Activated gamma-delta T cell (primary cell): ENCODE results near the gene CDK8.

Source experiments
- DNase-seq: peaks from one replicate; lab custom pipeline; 2025; lab: John Stamatoyannopoulos, UW

CDK8 gene

DNA sequence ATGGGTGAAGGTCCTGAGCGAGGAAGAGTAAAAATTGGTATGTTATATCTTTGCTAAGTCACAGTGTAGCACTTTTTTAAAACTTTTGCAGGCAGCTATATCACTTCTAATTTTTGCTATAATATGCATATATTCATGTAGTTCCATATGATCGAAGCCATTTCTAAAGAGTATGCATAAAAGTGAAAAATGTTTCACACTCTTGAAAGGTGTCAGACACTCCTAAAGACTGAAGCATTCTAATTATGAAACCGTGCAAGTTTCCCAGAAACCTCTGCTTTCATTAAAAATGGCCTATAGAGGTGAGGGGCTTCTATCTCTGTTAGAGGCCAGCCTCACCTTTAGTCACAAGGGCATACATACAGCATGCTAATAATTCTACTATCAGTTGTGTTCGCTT lies 128.9 kb downstream of the CDK8 start:
- no peak for DNase-seq

DNA sequence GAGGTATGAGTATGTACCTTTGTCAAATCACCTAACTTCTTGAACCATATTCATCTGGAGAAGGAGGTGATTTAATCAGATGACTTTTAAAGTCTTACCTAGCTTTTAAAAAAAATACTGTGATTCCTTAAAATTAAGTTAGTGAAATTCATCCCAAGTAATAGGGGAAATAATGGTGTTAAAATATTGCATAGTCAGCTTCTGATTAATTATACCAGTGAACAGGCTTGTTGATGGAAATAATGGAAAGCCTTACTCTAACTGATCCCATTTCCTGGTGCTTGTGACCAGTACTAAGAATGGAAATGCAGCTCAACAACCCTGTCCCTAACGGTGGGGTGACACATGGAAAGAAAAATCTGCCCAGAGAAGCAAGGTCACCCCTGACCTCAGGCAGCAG lies 130.7 kb downstream of the CDK8 start:
- DNase-seq, result no peak

DNA sequence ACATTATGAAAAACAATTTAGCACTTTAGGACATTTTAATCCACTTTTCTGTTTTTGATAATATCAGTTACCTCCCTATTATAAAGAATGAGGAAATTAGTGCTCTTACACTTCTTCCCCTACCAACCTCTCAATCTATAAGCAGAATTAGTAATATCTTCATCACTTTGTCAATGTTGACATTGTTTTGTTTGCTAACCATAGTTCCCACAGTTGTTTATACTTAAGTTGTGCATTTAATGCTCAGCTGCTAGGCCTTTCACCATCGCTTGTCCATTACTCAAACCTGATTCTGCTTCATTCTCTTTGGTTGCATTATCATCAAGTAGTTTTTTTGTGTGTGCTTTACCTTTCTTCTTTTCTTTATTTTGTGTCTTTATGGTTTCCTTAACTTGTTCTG lies 132.1 kb downstream of the CDK8 start:
- no peak for DNase-seq

DNA sequence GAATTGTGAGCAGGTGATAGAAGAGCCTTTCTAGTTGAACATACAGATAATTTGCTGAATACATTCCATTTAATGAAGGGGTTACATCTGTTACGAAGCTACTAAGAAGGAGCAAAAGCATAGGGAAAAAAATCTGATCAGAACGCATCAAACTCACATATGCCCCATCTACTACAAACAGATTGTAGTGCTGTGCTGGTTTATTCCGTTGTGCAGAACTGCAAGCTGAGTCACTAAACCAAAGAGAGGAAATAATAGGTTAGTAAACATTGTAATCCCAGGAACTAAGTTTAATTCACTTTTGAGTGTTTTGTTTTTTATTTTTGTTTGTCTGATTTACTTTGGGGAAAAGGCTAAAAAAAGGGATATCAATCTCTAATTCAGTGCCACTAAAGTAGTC lies 136.3 kb downstream of the CDK8 start:
- no peak for DNase-seq

DNA sequence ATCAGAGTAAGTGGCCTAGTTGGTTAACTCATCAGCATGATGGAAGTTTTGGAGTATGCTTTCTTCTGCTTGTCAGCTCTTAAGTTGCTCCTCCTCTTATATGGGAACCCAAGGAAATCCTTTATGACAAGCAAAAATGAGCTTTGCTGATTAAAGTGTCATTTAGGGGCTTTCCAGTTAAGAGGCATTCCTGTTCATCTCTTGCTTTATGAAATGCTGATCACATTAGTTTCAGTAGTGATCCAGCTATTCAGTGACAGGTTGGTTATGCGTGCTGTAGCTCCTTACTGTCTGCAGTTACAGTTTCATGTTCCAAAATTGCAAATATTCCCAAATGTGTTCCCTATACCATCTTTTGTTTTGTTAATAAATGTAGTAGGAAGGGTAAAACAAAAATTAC lies 146.6 kb downstream of the CDK8 start:
- no peak for DNase-seq

DNA sequence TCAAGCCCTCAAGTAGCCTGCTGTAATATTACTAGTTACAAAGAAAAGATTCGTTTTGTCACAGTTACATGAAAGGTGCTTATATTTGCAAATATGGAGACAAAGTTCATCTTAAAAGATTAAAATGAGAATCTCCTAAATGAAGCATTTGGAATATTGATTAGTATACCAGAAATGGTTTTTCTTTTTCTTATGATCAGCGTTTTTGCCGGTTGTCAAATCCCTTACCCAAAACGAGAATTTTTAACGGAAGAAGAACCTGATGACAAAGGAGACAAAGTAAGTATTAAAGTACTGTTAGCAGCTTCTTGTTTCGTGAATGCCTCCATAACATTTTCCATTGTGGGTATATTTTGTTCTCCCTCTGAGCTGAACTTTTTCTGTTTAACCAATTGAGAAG lies 147.1 kb downstream of the CDK8 start:
- no peak for DNase-seq

DNA sequence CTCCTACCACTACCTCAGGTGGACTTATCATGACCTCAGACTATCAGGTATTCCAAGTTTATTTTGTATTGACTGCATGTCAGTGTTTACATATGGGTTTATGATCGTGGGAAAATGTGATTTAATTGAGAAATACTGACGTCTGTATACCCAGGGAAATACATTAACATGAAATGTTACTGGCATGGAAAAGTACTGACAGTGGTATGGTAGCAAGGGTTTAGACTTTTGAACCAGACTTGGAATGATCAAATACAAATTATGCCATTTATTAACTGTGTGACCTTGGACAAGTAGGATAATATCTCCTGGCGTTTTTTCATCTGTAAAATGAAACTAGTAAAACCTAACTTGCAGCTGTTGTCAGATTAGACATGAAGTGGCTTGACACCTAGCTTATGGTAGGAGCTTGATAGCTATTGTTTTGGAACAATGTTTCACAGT lies 147.7 kb downstream of the CDK8 start:
- DNase-seq, result no peak

DNA sequence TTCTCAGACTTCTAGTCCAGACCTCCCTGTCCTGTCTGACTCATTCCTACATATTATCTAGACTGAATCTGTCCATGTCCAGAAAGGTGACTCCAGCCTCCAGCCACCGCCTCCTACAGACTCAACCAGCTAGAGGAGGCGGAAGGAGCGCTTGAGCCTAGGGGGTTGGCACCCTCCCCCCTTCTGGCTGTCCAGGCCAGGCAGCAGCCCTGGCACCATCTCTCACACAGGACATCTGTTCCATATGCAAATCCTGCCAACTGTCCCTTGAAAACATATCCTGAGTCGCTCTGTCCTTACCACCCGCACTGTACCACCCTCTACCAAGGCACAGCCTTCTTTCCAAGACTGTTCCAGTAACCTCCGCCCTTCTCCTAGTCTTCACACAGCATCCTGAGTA lies 152.9 kb downstream of the CDK8 start:
- no peak for DNase-seq

DNA sequence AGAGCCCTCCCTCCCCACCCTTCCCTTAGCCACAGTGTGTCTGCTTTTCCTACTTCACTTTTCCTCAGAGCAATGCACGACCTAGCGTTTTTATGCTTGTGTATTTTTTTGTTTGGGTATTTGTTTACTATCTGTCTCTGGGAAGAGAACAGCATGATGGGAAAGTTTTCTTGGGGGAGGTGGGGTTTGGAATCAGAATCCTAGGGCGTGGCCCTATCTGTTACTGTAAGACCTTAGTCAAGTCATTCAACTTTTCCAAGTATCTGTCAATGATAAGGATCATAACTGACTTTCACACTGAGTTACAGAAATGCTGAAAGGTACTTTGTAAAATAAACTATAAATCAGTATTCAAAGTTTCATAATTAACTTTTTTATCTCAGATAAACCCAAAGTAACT lies 157.3 kb downstream of the CDK8 start:
- no peak for DNase-seq

DNA sequence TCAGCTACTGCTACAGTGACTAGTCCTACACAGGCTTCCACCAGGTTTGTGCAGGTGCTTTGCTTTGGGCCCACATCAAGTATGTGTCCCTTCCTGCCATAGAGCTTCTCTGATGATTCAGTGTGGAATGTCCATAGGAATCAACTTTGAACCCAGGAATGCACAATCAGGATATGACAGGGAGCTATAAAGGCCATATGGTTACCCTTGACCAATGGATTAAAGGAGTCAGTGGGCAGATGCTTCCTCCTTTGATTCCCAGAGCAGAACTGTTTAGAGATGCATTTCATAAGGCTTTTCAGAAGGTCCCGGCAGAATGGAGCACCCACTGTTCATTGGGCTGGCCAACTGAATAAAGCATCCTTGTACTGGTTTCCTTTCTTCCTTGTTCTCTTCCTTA lies 158.3 kb downstream of the CDK8 start:
- no peak for DNase-seq

DNA sequence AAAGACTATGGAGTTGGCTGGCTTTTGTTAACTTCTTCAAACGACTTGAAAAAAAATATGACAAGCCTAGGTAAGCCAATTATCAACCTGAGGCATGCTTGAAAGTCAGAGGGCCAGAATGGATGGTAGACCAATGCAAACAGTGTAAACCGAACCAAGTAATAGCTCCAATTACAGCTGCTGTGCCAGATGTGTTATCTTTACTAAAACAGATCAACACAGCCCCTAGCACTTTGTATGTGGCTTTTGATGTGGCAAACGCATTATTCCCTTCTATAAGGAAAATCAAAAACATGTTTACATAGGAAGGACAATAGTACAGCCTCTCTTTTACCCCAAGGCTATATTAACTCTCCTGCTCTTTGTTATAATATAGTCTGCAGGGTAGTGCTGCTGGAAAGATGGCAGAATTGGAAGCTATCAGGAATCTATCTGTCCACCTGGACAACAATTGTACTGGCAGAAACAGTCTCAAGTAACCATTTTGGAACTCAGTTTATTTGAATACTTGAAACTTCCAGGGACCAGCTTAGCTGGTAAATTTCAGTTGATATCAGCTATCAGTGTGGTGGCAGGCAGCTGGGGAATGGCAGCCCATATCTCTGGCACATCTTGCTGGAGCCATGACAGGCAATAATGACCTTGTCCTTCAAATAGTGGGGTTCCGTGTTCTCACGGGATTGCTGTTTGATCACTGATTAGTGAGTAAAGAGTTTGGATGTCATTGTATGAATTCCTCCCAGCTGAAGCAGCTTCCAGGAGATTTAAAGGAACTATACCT lies 159.2 kb downstream of the CDK8 start:
- DNase-seq, result no peak

DNA sequence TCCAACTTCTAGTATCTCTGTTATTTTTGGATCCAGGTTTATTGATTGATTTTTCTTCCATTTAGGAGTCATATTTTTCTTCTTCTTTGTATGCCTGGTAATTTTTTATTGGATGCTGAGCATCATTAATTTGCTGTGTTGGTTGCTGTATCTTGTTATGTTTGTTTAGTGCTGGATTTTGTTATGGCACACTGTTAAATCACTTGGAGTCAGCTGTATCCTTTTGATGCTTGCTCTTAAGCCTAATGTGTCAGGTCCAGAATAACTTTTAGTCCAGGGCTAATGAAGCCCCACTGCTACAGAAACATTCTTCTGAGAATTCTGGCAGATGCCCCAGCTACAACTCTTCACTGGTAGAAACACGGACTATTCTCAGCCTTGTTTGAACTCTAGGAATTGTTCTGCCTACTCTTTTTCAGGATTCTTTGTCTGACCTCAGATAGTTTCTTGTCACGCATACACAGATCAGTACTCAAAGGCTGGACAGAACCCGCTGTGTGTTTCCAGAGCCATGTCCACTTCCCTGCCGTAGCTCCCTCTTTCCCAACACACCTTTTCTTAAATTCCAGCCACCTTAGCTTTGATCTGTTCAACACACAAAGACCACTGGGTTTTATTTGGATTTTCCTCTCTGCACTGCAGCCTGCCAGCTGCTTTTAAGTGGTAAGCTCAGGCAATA lies 166.5 kb downstream of the CDK8 start:
- DNase-seq, result no peak

DNA sequence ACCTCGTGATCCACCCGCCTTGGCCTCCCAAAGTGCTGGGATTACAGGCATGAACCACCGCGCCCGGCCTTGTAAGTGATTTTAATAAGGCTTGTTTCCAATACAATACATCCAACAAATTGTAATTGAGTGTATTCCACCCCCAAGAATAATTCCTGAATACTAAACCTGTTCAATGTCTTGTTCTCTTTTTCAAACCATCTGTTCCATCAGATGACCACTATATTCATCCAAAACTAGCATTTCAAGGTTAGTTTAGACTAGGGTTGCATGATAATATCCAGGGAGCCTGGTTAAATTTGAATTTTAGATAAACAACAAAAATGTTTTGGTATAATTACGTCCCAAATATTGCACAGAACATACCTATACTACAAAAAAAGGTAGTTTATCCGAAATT lies 168.1 kb downstream of the CDK8 start:
- no peak for DNase-seq

DNA sequence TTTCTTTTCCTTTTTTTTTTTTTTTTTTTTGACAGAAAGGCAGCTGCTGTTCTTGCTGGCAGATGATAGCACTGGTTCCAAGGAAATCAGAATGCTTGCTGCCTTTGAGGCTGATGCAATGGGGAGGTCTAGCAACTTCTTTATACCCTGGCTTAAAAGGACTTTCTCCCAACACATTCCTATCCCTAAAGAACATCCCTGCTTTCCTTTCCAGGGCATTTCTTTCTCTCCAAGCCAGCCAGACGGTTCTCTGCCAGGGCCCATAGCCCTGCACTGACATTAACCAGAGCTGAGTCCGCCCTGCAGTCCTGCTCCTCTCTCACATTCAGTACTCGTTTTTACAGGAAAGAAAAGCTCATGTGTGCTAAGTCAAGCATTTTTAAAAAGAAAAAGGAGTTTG lies 169.7 kb downstream of the CDK8 start:
- DNase-seq, result no peak

DNA sequence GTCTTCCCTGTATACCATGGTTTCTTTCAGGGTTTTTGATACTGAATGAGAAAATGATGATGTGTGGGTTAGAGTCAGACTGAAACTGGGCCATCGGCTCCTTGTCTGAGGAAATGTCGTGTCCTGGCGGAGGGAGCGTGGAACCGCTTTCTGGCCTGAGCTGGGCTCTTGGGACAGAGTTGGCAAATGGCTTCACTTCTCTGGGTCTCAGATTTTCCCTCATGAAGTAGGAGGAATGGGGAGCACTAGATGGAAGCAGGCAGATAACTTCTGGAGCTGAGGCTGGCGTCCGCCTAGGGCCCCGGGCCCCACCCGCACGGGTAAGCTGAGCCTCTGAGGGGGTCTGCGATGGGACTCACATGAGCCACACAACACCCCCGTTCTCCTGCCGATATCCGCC lies 170.3 kb downstream of the CDK8 start:
- no peak for DNase-seq

DNA sequence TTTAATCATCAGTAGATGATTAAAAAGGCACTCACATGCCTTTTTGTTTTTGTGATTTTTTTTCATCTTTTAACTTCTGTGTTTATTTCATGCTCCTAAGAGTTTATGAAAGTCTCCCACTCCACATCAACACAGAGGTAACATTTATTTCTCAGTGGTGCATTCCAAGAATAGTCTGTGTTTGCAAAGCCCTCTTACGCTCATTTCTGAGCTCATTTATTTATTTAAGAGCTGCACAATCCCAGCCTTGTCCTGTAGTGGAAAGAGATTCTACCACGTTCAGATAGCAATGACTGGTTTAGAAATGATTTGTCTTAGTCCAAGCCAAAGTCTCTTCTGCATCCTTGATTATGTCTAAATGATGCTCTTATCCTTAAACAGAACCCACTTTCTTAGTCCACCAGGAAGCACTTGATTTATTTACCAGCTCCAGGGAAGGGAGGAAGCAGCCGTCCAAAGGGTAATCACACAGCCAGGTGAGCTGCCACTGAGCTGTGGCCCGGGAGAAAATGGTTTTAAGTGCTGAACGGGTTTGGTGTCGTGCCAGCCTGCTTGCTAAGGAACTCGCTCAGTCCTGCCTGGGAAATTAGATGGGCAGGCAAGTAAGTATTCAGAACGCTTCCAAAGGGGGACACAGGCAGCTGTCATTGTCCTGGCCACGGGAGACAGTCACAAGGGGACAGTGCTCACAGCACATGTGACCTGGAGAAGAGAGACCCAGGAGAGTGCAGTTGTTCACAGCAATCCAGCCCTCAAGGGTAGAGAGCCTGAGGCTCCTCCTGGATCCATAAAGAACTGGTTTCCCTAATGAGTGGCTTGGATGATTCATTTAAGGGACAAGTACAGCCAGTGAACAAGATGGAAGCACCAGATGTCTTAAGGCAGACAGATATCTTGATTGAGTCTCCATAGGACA lies 171.8 kb downstream of the CDK8 start:
- DNase-seq, result no peak

DNA sequence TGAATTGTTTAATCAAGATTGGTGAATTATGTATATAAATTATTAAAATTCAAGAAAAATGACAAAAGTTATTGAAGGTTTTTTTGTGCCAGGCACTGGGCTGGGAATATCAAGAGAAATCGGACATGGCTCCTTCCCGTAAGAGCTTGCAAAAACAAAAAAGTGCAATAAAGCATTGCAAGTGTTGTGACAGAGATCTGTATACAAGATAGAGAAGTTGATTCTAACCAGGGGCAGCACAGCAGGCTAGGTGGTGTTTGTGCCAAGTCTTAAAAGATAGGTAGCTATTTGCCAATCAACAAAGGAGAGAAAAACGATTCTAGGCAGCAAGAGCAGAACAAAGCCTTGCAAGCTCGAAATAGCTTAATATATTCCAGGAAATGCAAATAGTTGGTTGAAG lies 179.8 kb downstream of the CDK8 start:
- DNase-seq, result no peak

DNA sequence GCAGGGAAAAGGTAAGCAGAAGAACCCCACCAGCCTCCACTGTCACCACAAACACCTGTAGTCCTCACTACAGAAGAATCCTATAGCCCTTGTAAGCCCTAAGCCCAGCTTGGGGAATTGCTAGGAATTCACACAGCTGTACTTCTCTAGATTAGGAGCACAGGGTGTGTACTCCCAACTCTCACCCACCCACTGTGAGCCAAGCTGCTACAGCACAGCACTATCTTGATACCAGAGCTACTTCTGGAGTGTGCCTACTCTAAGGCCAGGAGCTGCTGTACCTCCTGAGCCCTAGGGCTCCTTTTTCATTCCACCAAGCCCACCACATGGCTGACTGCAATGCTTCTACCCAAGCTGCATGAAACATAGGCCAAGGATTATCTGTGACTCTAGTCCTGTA lies 181.2 kb downstream of the CDK8 start:
- no peak for DNase-seq

DNA sequence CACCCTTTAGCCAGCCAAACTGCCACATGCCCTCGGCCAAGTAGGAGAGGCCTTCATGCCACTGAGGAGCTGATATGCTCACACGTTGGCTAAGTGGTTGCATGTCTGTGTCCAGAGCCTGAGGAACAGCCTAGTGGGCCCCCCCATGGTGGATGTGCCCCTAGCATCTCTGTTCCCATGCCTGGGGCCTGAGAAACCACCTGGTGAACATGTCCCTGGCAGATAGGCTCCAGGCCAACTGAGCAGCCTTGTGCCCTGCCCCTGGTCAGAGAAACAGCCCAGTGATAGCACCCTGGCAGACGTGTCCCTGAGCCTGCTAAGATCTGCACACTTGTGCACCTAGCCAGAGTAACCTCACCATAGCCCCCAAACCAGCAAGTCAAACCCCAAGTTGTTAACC lies 181.7 kb downstream of the CDK8 start:
- no peak for DNase-seq

DNA sequence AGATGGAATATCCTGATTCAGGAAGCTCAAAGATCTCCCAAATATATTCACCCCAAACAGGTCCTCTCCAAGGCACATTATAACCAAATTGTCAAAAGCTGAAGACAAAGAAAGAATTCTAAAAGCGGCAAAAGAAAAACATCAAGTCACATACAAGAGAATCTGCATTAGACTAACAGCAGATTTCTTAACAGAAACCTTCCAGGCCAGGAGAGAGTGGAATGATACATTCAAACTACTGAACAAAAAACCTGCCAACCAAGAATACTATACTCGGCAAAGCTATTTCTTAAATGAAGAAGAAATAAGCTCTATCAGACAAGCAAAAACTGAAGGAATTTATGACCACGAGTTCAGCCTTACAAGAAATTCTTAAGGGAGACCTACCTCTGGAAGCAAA lies 183.0 kb downstream of the CDK8 start:
- no peak for DNase-seq

DNA sequence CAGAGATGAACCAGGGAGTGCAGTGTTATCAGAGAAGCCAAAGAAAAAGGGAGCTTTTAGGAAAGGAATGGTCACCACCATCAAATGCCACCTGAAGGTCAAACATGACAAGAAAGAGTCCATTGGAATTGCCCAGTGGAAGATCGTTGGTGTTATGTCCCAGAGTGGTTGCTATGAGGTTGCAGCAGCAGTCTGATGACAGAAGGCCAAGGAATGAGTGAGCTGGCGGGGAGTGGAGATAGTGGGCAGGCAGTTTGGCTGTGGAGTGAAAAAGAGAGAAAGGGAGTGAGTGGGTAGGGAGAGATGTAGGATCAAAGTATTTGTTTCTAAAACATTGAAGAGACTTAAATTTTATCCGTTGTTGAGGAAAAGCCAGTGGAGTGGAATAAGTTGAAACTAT lies 186.2 kb downstream of the CDK8 start:
- DNase-seq, result no peak

DNA sequence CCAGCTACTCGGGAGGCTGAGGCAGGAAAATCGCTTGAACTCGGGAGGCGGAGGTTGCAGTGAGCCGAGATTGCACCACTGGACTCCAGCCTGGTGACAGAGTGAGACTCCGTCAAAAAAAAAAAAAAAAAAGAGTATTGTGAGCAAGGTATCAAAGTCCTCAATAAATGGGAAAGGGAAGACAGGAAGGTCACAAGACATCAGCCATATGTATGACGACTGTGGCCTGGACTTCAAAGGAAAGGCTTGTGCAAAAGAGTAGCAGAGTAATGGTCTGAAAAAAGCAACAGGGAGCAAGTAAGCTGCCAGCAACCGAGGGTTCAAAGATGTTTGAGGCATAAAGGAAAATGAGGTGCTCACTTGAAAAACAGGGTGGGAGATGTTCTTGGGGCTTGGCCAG lies 187.5 kb downstream of the CDK8 start:
- DNase-seq, result no peak

DNA sequence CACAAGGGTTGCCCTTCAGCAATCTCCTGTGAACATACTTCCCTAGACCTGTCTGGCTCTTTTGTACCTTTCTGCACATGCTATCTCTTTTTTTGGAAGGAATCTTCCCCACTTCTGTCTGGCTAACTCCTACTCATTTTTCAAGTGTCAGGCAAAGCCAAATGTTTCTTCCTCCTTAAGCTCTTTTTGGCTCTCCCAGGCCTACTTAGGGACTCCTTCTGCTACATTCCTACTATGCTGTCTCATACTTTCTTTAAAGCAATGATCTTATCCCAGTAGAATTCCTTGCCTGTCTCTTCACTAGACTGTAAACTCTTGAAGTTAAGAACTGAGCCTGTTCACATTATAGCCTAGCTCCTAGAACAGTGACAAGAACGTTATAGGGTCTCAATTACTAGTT lies 188.6 kb downstream of the CDK8 start:
- no peak for DNase-seq
